HL-60/S4 (cell line): ENCODE measurements around the gene TCEANC.
"Not testable (repeated sequence)": the region's sequence is repeated elsewhere in the genome, so short reads cannot be mapped to it uniquely, and the experiment has no call there.

Experiments
- in situ Hi-C: fragments of 300-500 bp; cut with MboI; formaldehyde crosslinking; loops from 2 replicates; pipeline ENCODE4 v1.14.3; 2022; ENCODE audit warnings: low sequenced_read_pairs

TCEANC gene

GRCh38 chrX:13654116-13654515 lies 1.2 kb downstream of the TCEANC start:
- in situ Hi-C loops = loop anchor here (10.0 kb wide), 1 partner anchor 91 kb away; no protein-coding TSS in a partner anchor

GRCh38 chrX:13655674-13656073 lies 2.7 kb downstream of the TCEANC start:
- in situ Hi-C loops = loop anchor here (10.0 kb wide), 1 partner anchor 89 kb away; no protein-coding TSS in a partner anchor

- in situ Hi-C loops = loop anchor here (10.0 kb wide), 1 partner anchor 86 kb away; no protein-coding TSS in a partner anchor
Measured at GRCh38 chrX:13658602-13659001, 5.7 kb downstream of the TCEANC start.

GRCh38 chrX:13659063-13659462 lies 6.1 kb downstream of the TCEANC start:
- in situ Hi-C loops = loop anchor here (10.0 kb wide), 1 partner anchor 86 kb away; no protein-coding TSS in a partner anchor

GRCh38 chrX:13661735-13662288 lies 8.9 kb downstream of the TCEANC start:
- in situ Hi-C loops = no loop called here

- in situ Hi-C loops = no loop called here
Measured at GRCh38 chrX:13662355-13662791, 9.4 kb downstream of the TCEANC start.

GRCh38 chrX:13664020-13664419 lies 11.1 kb downstream of the TCEANC start:
- in situ Hi-C loops = no loop called here

GRCh38 chrX:13666836-13667235 lies 13.9 kb downstream of the TCEANC start:
- in situ Hi-C loops = no loop called here

- in situ Hi-C loops = no loop called here
Measured at GRCh38 chrX:13667919-13668318, 15.0 kb downstream of the TCEANC start.

GRCh38 chrX:13669246-13669737 lies 16.4 kb downstream of the TCEANC start:
- in situ Hi-C loops = no loop called here

GRCh38 chrX:13669755-13670154 lies 16.8 kb downstream of the TCEANC start:
- in situ Hi-C loops = not testable (repeated sequence)

- in situ Hi-C loops = no loop called here
Measured at GRCh38 chrX:13670197-13670596, 17.3 kb downstream of the TCEANC start.

GRCh38 chrX:13673016-13673415 lies 20.1 kb downstream of the TCEANC start:
- in situ Hi-C loops = no loop called here

- in situ Hi-C loops = no loop called here
Measured at GRCh38 chrX:13676885-13677284, 23.9 kb downstream of the TCEANC start.

GRCh38 chrX:13679700-13680099 lies 26.8 kb downstream of the TCEANC start:
- in situ Hi-C loops = not testable (repeated sequence)

- in situ Hi-C loops = no loop called here
Measured at GRCh38 chrX:13681595-13681994, 28.7 kb downstream of the TCEANC start.

- in situ Hi-C loops = no loop called here
Measured at GRCh38 chrX:13684361-13684760, 31.4 kb downstream of the TCEANC start.

GRCh38 chrX:13685126-13685763 lies 32.3 kb downstream of the TCEANC start:
- in situ Hi-C loops = no loop called here

- in situ Hi-C loops = no loop called here
Measured at GRCh38 chrX:13687203-13687602, 34.3 kb downstream of the TCEANC start.

GRCh38 chrX:13688384-13688957 lies 35.5 kb downstream of the TCEANC start:
- in situ Hi-C loops = no loop called here

- in situ Hi-C loops = no loop called here
Measured at GRCh38 chrX:13688958-13689740, 36.2 kb downstream of the TCEANC start, which contains the start of gene RAB9A. RAB9A (plus strand) TSS chrX:13689128; CDS start chrX:13708747, 19,619 bp downstream.
